Astrocyte (in vitro differentiated cells and primary cell): Measurements from ENCODE around the gene CD164.

Source experiments
- EZH2 ChIP-seq: IDR thresholded peaks from 2 replicates; pipeline ENCODE4 v1.6.1; 2012; ENCODE audit warnings: mild to moderate bottlenecking, low read length, inconsistent platforms; ENCODE audit not compliant: insufficient read depth
- TF ChIP-seq, protein P1 (sequence below): IDR thresholded peaks from 2 replicates; pipeline ENCODE4 v1.5.1; 2011; ENCODE audit warnings: low read depth, mild to moderate bottlenecking, inconsistent platforms, low read length, moderate library complexity; ENCODE audit not compliant: insufficient read depth

- TF ChIP-seq, protein P1, sequence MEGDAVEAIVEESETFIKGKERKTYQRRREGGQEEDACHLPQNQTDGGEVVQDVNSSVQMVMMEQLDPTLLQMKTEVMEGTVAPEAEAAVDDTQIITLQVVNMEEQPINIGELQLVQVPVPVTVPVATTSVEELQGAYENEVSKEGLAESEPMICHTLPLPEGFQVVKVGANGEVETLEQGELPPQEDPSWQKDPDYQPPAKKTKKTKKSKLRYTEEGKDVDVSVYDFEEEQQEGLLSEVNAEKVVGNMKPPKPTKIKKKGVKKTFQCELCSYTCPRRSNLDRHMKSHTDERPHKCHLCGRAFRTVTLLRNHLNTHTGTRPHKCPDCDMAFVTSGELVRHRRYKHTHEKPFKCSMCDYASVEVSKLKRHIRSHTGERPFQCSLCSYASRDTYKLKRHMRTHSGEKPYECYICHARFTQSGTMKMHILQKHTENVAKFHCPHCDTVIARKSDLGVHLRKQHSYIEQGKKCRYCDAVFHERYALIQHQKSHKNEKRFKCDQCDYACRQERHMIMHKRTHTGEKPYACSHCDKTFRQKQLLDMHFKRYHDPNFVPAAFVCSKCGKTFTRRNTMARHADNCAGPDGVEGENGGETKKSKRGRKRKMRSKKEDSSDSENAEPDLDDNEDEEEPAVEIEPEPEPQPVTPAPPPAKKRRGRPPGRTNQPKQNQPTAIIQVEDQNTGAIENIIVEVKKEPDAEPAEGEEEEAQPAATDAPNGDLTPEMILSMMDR, result no peak
- no peak for TF ChIP-seq EZH2
Measured at GRCh38 chr6:109383438-109383940, 1.2 kb upstream of the CD164 start.
